HG02870 (cell line): ENCODE results near the gene TPCN2.

Experiments
- ATAC-seq: cut with Tn5 transposase; IDR thresholded peaks from one replicate; pipeline ENCODE4 v1.9.1; 2021; ENCODE audit warnings: mild to moderate bottlenecking, moderate library complexity; ENCODE audit not compliant: unreplicated experiment

Gene TPCN2

DNA sequence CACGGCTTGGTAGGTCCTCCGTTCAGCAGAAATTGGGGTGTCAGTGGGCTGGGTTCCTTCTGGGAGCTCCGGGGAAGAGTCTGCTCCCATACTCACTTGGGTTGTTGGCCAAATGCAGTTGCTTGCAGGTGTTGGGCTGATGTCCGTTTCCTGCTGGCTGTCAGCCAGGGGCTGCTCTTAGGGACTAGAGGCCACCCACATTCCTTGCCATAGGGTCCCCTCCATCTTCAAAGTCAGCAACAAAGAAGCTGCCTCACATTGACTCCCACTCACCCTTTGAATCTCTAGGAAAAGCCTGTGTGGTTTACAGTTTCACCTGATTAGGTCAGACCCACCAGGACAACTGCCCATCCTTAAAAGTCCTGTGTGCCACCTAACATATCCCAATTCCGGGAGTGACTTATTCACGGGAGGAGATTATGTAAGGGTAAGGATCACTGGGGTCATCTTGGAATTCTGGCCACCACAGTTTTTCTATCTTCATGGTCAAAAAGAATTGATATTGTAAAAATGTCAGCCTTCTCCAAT lies 43.0 kb downstream of the TPCN2 start:
- no peak for ATAC-seq

DNA sequence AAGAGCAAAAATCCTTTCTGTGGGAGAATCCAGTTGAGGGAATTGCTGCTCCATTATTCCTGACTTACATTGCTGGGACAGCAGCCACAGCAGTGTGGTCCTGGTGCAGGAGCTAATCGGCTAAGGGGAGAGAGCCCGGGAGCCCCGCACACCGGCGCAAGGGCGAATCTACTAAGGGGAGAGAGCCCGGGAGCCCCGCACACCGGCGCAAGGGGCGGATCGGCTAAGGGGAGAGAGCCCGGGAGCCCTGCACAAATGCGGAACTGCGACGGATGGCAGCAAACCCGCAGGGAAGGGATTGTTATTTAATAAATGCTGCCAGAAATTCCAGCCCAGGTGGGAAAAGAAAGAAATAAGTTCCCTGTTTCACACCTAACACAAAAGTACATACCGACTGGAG lies 43.5 kb downstream of the TPCN2 start:
- ATAC-seq = no peak

DNA sequence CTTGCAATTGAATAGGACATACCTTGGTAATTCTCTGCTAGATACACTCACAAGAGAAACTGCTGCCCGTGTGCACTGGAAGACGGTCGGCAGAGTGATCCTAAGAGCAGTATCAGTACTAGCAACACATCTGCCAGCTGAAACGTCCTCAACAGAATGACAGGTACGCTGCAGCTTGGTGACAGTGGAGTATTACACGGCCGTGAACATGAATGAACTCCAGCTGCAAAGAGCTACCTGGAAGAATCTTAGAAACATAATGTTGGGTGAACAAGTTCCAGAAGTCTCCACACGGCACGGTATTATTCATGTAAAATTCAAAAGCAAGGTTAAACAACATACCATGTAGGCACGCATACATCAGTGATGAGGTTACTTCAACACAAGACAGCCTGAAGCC lies 44.4 kb downstream of the TPCN2 start:
- no peak for ATAC-seq

DNA sequence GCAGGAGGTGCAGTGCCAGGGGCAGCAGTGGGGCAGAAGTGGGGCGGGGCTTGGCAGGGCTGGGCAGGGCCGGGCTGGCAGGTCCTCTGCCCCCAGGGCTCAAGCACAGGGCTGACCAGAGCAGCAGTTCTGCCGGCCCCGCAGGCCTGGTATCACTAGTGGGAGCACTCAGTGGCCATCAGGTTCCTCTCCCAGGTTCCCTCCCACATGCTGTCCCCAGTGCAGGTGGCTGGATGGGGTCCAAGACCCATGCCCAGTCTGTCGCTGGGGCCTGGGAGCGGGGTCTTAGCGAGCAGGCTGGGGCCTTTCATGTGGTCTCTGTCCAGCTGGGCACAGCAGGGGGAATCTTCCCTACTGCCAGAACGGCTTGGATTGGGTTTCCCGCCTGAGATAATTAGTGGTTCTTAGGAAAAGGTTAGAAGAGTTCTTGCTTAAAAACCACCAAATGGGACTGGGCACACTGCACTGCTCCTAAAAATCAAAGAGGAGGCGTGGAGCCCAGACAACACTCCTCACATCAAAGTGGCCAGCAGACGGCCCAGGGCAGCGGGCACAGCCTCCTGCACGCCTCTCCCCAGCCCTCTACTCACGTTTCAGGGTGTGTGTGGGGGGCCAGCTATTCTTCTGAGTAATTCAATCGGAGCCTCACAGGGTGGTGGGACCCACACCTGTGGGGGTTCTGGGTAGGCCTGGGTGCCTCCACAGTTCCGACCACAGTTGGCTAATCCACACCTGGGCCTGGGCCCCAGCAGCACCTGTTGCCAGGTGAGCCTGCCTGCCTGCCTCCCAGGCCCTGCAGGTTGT lies 45.6 kb downstream of the TPCN2 start:
- no peak for ATAC-seq

DNA sequence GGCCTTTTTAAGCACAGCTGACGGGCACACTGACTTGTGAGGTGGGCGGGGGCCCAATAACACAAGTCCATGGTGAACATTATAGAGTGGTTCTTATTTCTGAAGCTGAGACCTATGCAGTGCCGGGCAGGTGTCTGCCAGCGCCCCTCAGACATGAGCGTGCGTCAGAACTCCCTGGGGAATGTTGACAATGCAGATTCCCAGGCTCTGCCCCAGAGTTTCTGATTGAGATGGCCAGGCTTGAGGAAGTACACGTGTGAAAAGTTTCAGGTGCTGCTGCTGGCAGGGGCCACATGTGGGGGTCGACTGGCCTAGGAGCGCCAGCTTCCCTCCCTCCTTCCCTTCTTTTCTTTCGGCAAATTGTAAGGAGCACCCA lies 46.2 kb downstream of the TPCN2 start:
- ATAC-seq = no peak

DNA sequence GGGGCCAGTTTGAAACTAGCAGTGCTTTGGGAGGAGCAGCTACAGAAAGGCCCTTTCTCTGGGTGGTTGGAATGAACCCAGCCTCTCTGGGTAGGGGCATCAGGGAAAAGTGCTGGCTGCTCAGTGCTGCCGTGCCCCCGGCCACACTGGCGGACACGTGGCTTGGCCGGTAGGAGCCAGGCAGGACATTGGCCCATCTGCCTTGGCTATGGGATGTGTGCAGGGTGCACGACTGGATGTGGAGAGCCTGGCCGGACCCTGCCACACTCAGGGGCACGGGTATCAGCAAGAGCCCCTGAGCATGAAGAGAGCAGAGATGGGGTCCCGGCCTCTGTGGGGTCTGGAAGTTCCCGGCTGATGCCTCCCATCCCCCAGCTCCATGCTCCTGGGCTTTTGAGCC lies 46.6 kb downstream of the TPCN2 start:
- ATAC-seq = no peak

DNA sequence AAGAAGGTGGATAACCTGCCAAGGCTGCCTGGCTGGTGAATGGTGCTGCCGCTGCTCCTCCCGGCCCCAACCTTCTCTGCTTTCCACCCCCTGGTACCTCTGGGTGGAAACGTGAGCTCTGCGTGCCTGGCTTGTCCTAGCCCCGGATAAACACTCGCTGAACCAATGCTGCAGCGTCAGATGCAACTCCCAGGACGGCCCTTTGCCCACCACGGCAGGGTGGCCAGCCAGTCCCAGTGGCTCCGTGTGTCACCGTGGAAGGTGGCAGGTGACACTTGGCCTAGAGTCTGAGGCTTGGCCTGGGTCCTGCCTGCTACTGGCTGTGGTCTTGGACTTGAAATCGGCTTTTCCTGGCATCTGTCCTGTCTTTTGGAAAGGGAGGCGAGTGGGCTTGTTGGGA lies 47.7 kb downstream of the TPCN2 start:
- ATAC-seq = no peak

DNA sequence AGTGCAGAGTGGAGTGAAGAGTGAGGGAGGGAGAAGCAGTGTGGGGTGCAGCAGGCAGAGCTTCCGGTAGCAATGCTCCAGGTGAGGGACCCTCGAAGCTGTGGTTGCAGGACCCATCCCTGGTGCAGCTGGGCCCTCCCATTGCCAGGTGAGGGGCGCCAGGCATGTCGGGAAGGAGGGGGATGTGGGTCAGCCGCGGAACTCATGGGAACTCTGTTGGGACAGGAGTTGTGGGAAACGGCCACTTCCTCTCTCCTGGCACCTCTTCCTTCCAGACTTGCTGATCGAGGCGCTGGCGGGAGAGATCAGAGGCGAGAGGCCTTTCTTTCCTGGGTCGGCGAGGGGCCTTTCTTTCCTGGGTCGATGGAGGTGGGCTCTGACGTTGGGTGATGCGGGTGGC lies 48.5 kb downstream of the TPCN2 start:
- ATAC-seq = no peak

DNA sequence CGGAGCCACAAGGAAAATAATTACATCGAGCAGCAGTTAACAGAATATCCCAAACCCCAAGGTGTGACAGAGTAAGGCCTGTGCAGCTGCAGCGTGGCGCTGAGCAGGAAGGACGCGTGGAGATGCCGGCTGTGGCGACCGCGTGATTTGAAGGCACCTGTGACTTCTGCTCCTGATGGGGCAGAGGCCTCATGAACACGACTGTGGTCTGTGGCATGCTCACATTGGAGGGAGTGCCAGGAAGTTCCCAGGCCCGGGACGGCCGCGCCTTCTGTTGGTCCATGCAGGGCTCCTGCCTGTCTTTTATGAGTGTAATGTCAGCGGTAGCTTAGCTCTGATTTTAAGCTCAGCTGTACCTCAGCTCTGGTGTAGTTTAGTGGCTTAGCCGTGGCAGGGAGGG lies 50.4 kb downstream of the TPCN2 start:
- ATAC-seq = no peak

DNA sequence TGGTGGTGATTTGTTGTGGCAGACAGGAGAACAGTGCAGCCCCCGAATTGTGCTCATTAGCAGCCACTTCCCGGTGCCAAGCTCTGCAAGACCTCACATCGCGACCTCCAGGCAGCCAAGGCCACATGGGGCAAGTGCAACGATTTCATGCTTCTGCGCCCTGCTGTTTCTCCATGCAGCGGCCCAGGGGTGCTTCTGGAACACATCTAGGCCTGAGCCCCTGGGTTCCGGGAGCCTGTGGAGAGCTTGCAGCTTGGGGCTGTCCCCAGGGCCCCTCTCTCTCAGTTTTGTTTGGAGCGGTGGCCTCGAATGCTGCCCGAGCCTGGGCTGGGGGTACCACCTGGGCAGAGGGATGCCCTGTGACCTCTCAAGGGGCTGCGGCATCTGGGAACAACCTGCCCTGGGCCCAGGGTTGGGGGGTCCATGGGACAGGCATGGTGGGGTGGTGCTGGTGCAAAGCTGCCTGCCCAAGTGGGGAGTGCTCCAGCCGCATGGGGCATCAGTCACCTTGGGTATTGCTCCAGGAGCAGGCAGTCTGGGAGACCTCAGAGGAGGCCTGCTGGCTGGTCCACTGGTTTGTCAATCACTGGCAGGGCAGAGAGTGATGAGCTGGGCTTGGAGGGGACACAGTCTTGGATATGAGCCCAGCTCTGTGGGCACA lies 51.9 kb downstream of the TPCN2 start:
- ATAC-seq = no peak

DNA sequence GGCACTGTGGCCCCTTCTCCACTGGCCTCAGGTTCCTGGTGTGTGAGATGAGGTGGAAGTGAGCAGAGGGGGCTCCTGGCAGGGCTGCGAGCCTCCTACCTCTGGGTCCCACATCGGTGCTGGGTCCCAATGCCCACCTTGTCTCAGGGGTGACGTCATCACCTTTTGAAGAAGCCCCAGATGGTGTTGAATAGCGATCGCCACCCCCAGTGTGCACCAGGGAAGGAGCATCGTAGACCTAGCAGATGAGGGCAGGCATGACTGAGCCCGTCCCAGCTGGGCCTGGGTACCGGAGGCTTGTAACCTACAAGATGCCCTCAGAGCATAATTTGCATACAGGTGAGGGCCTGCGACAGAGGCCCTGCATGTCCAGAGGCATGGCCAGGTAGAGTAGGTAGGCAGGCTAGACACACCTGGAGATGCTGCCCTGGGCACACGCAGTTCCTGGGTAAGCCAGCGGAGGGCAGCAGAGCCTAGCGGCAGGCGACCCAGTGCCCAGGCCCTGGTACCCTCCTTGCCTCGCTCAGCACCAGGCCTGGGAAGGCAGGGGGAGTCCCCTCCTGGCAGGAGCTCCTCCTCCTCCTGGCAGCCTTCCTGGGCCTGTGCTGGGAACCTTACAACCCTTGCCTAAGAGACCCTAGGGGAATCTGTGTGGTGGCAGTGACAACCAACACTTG lies 52.5 kb downstream of the TPCN2 start:
- ATAC-seq = no peak

DNA sequence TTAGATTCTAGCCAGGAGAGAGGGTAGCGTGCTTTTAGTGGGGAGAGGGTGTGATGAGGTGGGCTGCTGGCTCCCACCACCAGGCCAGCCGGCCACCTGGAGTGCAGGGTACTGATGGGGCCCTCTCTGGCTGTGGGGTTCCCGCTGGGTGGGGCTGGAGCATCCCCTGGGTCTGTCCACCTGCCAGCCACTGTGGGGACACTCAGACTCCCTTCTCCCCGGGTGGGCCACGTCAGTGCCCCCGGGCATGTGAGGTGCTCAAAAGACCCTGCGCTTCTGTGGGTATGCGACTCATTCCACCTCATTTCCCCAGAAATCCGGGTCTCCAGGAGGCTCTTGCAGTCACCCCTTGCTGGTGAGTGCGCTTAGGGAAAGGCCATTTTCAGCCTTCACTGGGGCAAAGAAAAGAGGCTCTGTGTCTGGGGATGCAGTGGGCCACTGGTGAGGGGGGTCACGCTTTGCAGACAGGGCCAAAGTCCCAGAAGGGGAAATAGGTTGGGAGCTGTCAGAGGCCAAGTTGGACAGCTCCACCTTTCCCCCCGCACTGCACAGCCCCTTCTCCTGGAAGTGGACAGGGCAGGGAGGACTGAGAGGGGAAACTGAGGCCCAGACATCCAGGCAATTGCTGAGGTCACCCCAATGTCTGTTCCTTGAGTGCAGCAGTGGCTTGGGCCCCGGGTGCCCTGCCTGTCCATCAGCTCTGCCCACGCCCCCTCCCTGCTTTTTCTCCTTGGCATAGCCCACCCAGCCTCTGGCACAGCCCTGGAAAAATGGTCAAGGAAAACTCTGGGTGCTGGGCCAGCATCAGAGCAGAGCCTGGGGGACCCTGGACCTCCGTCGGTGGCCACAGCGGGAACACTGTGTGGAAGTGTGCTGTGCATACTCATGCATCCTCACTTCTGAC lies 53.3 kb downstream of the TPCN2 start:
- no peak for ATAC-seq

DNA sequence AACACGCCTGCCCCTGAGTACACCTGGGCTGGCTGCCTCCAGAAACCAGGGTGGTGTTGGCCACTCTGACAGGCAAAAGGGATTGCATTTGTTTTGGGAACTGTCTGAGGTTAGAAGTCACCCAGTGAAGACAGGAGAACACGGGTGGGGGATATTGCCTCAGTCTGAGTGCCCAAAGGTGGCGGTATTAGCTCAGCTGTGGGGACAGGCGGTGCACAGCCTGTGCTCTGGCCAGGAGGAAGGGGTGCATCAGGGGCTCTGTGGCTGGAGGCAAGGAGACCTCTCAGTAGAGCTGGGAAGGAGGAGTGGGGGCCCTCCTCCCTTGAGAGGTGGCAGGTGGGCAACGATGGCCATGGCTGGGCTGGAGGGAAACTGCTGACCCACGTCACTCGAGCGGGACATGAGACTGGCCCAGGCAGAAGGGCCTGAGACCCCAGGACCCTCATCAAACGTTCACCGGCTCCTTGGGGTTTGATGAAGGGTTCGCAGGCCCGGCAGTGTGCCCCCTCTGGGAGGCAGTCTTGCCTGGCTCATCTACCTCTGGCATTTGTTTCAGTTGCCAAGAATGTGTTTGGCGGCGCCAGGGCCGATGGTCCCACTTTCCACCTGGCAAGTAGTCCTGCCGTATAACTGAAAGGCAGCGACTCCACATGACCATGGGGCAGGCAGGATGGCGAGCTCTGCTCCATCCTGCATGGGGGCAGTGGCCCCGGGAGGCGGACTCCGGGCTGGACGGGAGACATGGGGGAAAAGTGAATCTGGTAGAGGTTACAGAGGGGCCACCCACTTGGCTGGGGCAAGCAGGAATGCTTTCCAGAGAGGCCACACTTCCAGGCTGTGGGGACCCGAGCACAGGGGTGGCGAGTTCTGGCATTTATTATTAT lies 54.2 kb downstream of the TPCN2 start:
- ATAC-seq = no peak

DNA sequence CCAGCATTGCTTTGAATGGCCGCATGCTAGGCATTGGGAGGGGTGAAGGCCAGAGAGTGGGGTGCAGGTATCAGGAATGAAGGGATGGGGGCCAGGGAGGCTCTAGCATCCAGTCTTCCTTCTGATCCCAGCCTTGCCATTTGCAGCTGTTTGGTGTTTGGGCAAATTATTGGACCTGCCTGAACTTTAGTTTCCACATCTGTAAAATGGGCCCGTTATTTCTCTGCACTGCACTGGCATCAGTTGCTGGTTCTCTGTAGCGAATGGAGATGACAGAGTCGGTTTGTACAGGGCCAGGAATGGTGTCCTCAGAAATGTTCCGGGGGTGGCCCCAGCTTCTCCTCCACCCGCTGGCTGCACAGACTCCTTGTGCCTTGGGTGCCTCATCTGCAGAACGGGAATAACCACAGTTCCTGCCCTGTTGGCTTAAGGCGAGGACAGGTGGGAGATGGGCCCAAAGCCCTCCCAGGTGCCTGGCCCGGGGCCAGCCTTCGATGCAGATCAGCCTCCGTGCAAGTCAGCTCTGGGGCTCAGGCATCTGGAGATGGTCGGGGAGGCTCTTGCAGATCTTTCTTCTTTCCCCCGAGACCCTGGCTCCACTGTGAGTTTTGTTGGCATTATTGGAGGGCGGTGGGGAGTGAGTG lies 55.6 kb downstream of the TPCN2 start:
- ATAC-seq = no peak

DNA sequence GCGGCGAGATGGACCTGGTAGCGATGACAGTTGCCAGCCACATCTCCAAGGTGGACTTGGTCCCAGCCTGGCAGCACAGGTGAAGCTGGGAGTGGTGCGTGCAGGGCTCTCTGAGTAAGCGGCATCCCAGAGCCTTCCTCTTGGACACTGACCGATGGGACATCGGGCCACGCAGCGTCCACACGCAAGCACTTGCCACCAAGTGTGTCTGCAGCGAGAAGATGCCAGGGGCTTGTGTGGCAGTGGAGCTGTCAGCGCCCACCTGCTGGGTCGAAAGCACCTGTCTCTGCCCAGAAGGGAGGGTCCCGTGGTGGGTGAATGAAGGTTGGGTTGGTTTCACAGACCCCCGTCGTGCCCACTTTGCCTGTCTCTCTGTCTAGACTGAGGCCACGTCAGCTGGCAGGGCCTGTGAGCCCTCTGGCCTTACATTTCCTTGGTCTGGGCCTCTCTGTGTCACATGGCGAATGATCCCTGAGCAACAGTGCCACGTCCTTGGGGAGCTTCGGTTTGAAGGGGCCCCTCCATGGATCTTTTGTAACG lies 56.2 kb downstream of the TPCN2 start:
- no peak for ATAC-seq

DNA sequence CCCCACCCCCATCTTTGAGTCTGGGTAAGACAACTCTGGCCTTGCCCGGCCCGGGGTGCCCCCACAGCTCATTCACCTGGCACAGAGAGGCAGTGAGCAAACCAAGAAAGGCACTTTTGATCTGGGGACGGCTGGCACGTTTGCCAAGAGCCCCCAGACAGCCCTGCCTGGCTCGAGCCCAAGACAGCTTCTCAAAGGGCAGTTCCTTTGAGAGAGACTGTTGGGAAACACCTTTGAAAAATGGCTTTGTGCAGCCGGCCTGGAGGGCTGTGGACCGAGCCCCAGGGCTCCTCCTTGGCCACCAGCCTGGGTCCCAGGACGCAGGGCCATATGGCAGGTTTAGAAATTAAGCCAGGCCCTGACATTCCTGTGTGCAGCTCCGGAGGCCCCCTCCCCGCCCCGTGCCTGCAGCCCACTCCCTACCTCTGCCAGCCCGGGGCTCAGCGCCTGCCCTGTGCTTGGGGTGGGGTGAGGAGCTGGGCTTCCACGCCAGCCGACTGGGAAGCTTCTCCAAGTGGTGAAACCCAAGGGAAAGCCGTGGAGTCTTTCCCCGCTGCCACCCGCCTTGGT lies 56.8 kb downstream of the TPCN2 start:
- no peak for ATAC-seq

DNA sequence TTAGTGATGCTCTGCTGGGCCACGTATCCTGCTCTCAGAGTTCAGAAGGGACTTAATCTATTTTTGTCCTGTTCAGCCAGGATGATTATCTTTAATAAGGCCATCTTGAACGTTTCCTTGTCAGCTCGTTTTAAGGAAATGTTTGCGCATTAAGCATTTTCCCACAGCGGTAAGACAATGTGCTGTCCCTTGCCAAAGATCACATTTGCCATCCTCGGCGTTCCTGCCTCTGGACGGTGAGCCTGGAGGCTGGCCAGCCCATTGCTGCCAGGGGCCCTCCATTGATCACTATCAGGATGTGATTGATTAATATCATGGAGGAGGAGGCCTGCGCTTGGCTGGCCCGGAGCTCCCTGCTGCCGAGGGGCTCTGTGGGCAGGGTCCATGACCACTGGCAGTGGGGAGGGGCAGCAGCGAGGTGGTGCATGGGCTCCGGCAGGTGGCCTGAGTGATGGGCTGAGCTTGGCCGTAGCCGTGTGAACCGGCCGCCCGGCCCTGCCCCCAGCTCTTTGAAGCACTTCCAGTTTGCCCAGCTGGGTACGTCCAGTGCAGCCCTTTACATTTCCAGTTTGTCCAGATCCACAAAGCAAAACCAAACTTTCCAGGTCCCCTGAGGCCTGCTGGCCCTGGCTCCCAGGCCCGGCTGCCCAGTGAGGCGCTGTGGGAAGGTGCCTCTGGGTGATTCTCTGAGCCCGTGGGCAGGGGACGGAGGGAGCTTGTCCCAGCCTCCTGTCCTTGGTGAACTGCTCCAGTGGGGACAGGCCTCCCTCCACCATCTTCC lies 57.5 kb downstream of the TPCN2 start:
- no peak for ATAC-seq

DNA sequence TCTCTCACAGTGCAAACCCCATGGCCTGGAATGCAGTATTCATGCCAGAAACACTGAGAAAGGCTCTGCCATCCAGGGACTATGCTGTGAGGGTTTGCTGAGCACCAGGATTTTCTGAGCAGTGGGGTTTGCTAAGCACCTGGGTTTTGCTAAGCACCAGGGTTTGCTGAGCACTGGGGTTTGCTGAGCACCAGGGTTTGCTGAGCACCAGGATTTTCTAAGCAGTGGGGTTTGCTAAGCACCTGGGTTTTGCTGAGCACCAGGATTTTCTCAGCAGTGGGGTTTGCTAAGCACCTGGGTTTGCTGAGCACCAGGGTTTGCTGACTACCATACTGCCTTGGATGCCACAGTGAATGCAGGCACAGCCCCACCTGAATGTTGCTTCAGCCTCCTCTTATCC lies 58.7 kb downstream of the TPCN2 start:
- ATAC-seq = no peak
